ENCODE measurements around the gene IYD.

DNA sequence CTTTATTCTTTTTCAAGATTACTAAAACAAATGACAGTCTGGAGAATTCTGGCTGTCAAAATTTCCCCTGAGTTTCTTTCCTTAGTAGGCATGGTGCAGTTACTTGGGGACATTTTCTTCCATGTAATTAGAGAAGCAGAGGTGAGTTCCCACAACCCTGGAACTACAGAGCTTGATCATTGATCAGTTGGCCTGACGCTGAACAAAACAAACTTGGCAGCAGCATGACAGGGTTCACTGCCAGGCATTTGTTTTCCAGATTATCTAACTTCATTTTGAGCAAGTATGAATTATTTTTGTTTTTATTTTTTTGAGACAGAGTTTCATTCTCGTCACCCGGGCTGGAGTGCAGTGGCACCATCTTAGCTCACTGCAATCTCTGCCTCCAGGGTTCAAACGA, 22.6 kb downstream of the IYD start:
- TF ChIP-seq KAT7 (CRISPR knock-in tag; IDR thresholded peaks at IDR 0.05; ENCODE audit: borderline replicate concordance) (no peak), ETV6 (IDR thresholded peaks at IDR 0.05; ENCODE audit: borderline replicate concordance in 1 of 2, low read depth in 2 of 2, low read length in 1 of 2) (no peak), ETV6 (CRISPR knock-in tag; IDR thresholded peaks at IDR 0.05; ENCODE audit: borderline replicate concordance) (no peak)
- TF ChIP-seq, protein P1, sequence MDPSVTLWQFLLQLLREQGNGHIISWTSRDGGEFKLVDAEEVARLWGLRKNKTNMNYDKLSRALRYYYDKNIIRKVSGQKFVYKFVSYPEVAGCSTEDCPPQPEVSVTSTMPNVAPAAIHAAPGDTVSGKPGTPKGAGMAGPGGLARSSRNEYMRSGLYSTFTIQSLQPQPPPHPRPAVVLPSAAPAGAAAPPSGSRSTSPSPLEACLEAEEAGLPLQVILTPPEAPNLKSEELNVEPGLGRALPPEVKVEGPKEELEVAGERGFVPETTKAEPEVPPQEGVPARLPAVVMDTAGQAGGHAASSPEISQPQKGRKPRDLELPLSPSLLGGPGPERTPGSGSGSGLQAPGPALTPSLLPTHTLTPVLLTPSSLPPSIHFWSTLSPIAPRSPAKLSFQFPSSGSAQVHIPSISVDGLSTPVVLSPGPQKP (CRISPR knock-in tag; IDR thresholded peaks at IDR 0.05) = no peak

All from K562 (cell line).